ENCODE data around the gene BIVM. TPM values are rescaled to one million over a fixed set of nuclear protein-coding genes. Genes with fewer than 3 reads are reported as not detected.

Gene BIVM, protein sequence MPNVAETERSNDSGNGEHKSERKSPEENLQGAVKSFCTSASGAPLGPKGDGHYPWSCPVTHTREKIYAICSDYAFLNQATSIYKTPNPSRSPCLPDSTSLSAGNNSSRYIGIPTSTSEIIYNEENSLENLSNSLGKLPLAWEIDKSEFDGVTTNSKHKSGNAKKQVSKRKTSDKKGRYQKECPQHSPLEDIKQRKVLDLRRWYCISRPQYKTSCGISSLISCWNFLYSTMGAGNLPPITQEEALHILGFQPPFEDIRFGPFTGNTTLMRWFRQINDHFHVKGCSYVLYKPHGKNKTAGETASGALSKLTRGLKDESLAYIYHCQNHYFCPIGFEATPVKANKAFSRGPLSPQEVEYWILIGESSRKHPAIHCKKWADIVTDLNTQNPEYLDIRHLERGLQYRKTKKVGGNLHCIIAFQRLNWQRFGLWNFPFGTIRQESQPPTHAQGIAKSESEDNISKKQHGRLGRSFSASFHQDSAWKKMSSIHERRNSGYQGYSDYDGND
- total RNA-seq (2022; extraction: Qiagen RNA extraction; ENCODE audit: low read depth) = 2.9 to 4.9 TPM (median 4.7 TPM) in 5 replicates

DNA sequence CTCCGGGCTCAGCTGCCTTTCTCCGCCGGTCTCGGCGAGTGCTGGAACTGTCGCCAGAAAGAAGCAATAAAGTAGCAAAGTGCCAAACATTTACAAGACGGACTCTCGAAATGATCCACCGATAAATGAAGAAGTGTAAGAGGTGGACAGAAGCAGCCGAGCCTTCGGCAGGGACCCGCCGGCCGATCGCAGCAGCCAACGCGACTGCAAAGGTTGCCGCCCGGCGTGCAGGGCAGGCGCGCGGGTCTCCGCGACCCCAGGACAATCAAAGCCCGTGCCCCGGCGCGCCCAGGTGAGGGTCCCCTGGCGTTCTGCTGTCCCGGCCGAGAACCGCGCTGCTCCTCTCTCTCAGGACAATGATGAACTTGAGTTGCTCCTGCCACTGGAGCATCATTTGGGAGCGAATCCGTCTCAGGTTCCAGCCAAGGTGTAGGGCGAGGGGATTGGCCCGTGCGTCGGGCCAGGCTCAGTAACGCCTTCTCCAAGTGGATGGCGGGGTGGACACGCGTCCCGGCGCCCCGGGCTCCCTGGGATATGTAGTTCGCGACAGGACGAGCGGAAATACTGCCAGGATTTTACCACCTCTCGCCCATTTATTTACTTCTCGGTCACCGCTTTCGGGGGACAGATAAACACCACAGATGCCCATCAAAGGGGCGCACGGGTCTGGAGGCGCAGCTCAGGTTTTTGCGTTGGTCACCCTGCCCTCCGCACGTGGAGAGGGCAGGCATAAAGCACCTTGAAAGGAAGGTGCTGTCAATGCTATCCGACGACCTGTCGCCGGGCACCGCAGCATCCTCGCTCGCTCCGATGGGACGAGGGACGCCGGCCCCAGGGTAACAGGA is at the start of gene BIVM, which contains the start of gene POGLUT2:
TSS of gene BIVM (plus strand) at position 539 of the 845 bp plus-strand sequence. CDS start 8,149 bp downstream, outside the sequence.
TSS of gene POGLUT2 (minus strand) at position 396 of the 845 bp plus-strand sequence. CDS start at position 90, 306 bp downstream.

DNA sequence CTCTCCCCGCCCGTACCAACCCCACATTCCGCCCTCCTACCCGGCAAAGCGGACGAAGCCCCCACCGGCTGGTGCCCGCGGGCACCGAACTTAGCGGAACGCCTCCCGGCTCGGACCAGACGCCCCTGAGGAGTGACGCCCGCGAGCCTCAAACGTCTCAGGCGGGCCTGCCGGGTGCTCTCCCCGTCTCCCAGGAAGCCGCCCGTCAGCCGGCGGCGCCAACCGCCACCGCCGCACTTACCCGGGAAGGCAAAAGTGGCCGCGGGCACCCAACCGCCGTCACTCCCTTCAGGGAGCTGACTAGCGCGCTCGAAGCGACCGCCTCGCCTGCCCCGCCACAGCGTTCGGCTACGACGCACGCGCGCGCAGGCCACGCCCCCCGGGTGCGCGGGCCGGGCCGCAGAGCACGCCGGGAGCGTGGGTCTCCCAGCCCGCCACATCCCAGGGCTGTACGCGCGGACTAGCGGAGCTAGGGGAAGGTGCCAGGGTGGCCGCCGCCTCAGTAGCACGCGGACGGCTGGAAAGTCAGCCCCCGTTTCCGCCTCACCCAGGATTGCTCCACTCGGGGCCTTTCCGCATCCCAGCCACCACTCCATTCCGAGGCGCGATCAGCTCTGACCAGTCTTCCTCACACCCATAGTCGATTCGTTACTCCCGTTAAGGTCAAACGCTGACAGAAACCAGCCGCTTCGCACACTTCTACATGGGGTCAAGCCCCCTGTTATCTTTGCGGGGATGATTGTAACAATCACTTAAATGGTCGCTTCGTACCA is 25.3 kb upstream of the BIVM start, which contains the start of gene TEX30:
TSS of gene TEX30 (minus strand) at position 346 of the 773 bp plus-strand sequence. CDS start 3,760 bp downstream, outside the sequence.

DNA sequence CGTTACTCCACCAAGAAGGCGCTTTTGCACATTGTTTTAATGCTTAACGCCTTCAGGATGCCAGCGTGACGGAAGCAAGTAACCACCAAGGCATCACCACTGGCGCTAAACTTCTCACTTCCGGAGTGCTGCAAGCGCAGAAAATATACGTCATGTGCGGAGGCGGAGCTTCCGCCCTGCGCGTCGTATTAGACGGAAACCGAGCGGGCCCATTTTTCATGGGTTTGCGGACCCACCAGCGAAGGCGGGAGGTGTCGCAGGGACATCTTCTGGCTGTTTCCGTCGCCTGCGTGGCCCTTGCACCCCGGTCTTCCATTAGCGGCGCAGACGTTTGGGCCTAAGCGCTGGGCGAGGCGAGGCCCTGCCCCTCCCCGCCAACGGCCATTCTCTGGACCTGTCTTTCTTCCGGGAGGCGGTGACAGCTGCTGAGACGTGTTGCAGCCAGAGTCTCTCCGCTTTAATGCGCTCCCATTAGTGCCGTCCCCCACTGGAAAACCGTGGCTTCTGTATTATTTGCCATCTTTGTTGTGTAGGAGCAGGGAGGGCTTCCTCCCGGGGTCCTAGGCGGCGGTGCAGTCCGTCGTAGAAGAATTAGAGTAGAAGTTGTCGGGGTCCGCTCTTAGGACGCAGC is 46.8 kb downstream of the BIVM start, which contains the start of gene ERCC5:
TSS of gene ERCC5 (plus strand) at position 403 of the 631 bp plus-strand sequence. CDS start 235 bp downstream, outside the sequence.

Other genes starting within 250 kb of the BIVM start
- gene TPP2, start 202.1 kb upstream of the BIVM start, total RNA-seq (2022; extraction: Qiagen RNA extraction; ENCODE audit: low read depth) = 12.2 to 16.7 TPM (median 15.7 TPM) in 5 replicates
- not detected in 5 replicates for gene METTL21C, start 104.1 kb upstream of the BIVM start, total RNA-seq (2022; extraction: Qiagen RNA extraction; ENCODE audit: low read depth)
- gene TEX30, start 25.3 kb upstream of the BIVM start, total RNA-seq (2022; extraction: Qiagen RNA extraction; ENCODE audit: low read depth) = 11.4 to 16.6 TPM (median 12.8 TPM) in 5 replicates
- gene POGLUT2, start 143 bp upstream of the BIVM start, total RNA-seq (2022; extraction: Qiagen RNA extraction; ENCODE audit: low read depth) = 6.0 to 7.6 TPM (median 6.2 TPM) in 5 replicates
- 14.4 to 18.4 TPM (median 15.9 TPM) in 5 replicates for gene ERCC5, start 46.9 kb downstream of the BIVM start, total RNA-seq (2022; extraction: Qiagen RNA extraction; ENCODE audit: low read depth)

All from A549 treated with GW870086 at 1 μM for 4 hours (cell line).